ENCODE measurements around the gene MUC15. TPM values are rescaled to one million over a fixed set of nuclear protein-coding genes. Genes with fewer than 3 reads are reported as not detected.

The MUC15 gene
- total and polyA plus RNA-seq, 2 of the 4 experiments (the other 2 are of a cell fraction), result not detected

GRCh38 chr11:26618441-26618840 lies 46.4 kb upstream of the MUC15 start:
- Histone ChIP-seq H3K56ac (ENCODE audit: extremely low read depth, insufficient read depth, low read length) (no peak overlapping the region), H3K4me3 (ENCODE audit: insufficient read depth, low read depth, low read length) (no peak overlapping the region), H2BK5ac (ENCODE audit: low read depth, low read length, poor library complexity, severe bottlenecking) (no peak overlapping the region), H3K14ac (replicated peaks; ENCODE audit: low read depth, low read length) (no peak overlapping the region), H4K5ac (ENCODE audit: low read depth, low read length) (no peak overlapping the region), H3K4ac (ENCODE audit: low read depth, low read length) (no peak overlapping the region), H2AK9ac (replicated peaks; ENCODE audit: low read depth, low read length, poor library complexity) (no peak overlapping the region), H3K79me1 (ENCODE audit: low read depth in 1 of 2, low read length in 2 of 2) (no peaks in the 10 kb centered on the region), H3K27ac (ENCODE audit: insufficient read depth, low read length) (no peak overlapping the region), H3K27me3 (ENCODE audit: control insufficient read depth, insufficient read depth, low read length) (no peaks in the 10 kb centered on the region), H2BK15ac (ENCODE audit: low read depth, low read length) (no peak overlapping the region), H2AK5ac (ENCODE audit: low read depth, low read length) (no peak overlapping the region), H2BK120ac (ENCODE audit: low read depth, low read length) (no peak overlapping the region), H2BK20ac (ENCODE audit: low read depth, low read length) (no peak overlapping the region), H4K91ac (ENCODE audit: insufficient read depth, low read depth, low read length) (no peak overlapping the region), H3K4me2 (ENCODE audit: low read depth, low read length) (no peak overlapping the region), H2AFZ (replicated peaks; ENCODE audit: low read length, poor library complexity) (no peak overlapping the region), H4K20me1 (ENCODE audit: insufficient read depth, low read length) (no peaks in the 10 kb centered on the region), H3K9me1 (ENCODE audit: insufficient read depth, low read length) (no peaks in the 10 kb centered on the region), H4K8ac (ENCODE audit: low read depth in 2 of 2, low read length in 2 of 2) (no peak overlapping the region), H3K9ac (ENCODE audit: low read depth, low read length) (no peak overlapping the region), H3K4me1 (ENCODE audit: control insufficient read depth, insufficient read depth, low read length) (no peaks in the 10 kb centered on the region), H3K9me3 (ENCODE audit: control insufficient read depth, insufficient read depth, low read length) (no peaks in the 10 kb centered on the region), H3K23ac (ENCODE audit: low read depth, low read length) (no peak overlapping the region), H3K18ac (ENCODE audit: low read depth, low read length) (no peak overlapping the region), H3K36me3 (ENCODE audit: control insufficient read depth, insufficient read depth, low read length) (no peaks in the 10 kb centered on the region)
- BruUV-seq (replicated peaks), result no TSS peak
- intact Hi-C loops (cut with micrococcal nuclease), result no loop called here
- dilution Hi-C loops (cut with HindIII; ENCODE audit: low sequenced_read_pairs, unreplicated experiment), result no loop called here
- DNase-seq, result no peak
- in situ Hi-C loops (cut with MboI; ENCODE audit: low sequenced_read_pairs), result no loop called here
- no CpG with 5 or more reads among the region's 1 CpG for WGBS, 2 experiments (ENCODE audit: extremely low coverage in 2 of 2, insufficient read length in 1 of 2)
- no peak for TF ChIP-seq POLR2A (IDR thresholded peaks at IDR 0.05; ENCODE audit: low read depth, low read length)
- TF ChIP-seq NFE2L2 (IDR thresholded peaks at IDR 0.05; ENCODE audit: low read depth, low read length), result no peak
- no peak for TF ChIP-seq CHD1 (IDR thresholded peaks at IDR 0.05; ENCODE audit: low read depth, low read length)
- TF ChIP-seq RCOR1 (IDR thresholded peaks at IDR 0.05; ENCODE audit: insufficient replicate concordance, low read length), result no peak
- TF ChIP-seq RFX5 (IDR thresholded peaks at IDR 0.05; ENCODE audit: low read depth, low read length), result no peak
- TF ChIP-seq BHLHE40 (IDR thresholded peaks at IDR 0.05; ENCODE audit: low read depth, low read length), result no peak
- TF ChIP-seq SMC3 (IDR thresholded peaks at IDR 0.05; ENCODE audit: low read depth, low read length), result no peak
- TF ChIP-seq ELK1 (IDR thresholded peaks at IDR 0.05; ENCODE audit: borderline replicate concordance, low read depth, low read length), result no peak
- TF ChIP-seq MAFK (IDR thresholded peaks at IDR 0.05; ENCODE audit: low read depth, low read length), result no peak
- TF ChIP-seq CEBPB (IDR thresholded peaks at IDR 0.05; ENCODE audit: low read depth, low read length), result no peak
- no peak for TF ChIP-seq MAZ (IDR thresholded peaks at IDR 0.05; ENCODE audit: borderline replicate concordance, low read depth, low read length)
- no peak for TF ChIP-seq MXI1 (IDR thresholded peaks at IDR 0.05; ENCODE audit: borderline replicate concordance, low read depth, low read length)
- no peak for TF ChIP-seq RAD21 (IDR thresholded peaks at IDR 0.05; ENCODE audit: low read length)
- no peak for TF ChIP-seq CTCF (conservative IDR thresholded peaks at IDR 0.05; ENCODE audit: low read depth, low read length)
- TF ChIP-seq FOS (IDR thresholded peaks at IDR 0.05; ENCODE audit: low read depth, low read length), result no peak
- no peak for TF ChIP-seq USF2 (IDR thresholded peaks at IDR 0.05; ENCODE audit: low read depth, low read length)
- CTCF ChIA-PET, result no interaction called here
- no peak for ATAC-seq (ENCODE audit: low read depth)
- POLR2A ChIA-PET (ENCODE audit: unreplicated experiment), result no interaction called here

Measured in IMR-90 (cell line).